Endodermal cell (in vitro differentiated cells): Measurements from ENCODE around the gene AP1G2. TPM values are rescaled to one million over a fixed set of nuclear protein-coding genes. Genes with fewer than 3 reads are reported as not detected.
"Not testable (repeated sequence)": the region's sequence is repeated elsewhere in the genome, so short reads cannot be mapped to it uniquely, and the experiment has no call there.

Experiments used
- DNase-seq: peaks from one replicate; pipeline ENCODE4 v3.0.0-alpha.2; 2017
- H3K27ac ChIP-seq: 2 replicates; pipeline ENCODE4 v1.5.1; 2013; ENCODE audit warnings: mild to moderate bottlenecking, low read depth, low read length, moderate library complexity
- H3K27me3 ChIP-seq: 2 replicates; pipeline ENCODE4 v1.6.1; 2013; ENCODE audit warnings: mild to moderate bottlenecking, low read length, moderate library complexity; ENCODE audit not compliant: insufficient read depth, control insufficient read depth, poor library complexity, severe bottlenecking
- H3K36me3 ChIP-seq: 2 replicates; pipeline ENCODE4 v1.7.0; 2013; ENCODE audit warnings: mild to moderate bottlenecking, low read length, moderate library complexity; ENCODE audit not compliant: control insufficient read depth, insufficient read depth
- H3K4me1 ChIP-seq: one replicate; pipeline ENCODE4 v1.7.0; 2013; ENCODE audit warnings: low read length; ENCODE audit not compliant: control insufficient read depth, insufficient read depth
- H3K4me3 ChIP-seq: 2 replicates; pipeline ENCODE4 v1.5.1; 2013; ENCODE audit warnings: mild to moderate bottlenecking, low read length, moderate library complexity
- H3K9ac ChIP-seq: 2 replicates; pipeline ENCODE4 v1.6.1; 2013; ENCODE audit warnings: mild to moderate bottlenecking, low read length, moderate library complexity; ENCODE audit not compliant: poor library complexity, severe bottlenecking; ENCODE audit errors: extremely low read depth
- H3K9me3 ChIP-seq: 2 replicates; pipeline ENCODE4 v1.6.1; 2013; ENCODE audit warnings: mild to moderate bottlenecking, low read length, moderate library complexity; ENCODE audit not compliant: control insufficient read depth
- H3K27ac Mint-ChIP-seq: 2 replicates; pipeline ENCODE4 v1.8.0; 2020; ENCODE audit warnings: mixed read lengths
- H3K27me3 Mint-ChIP-seq: 2 replicates; pipeline ENCODE4 v1.8.0; 2021; ENCODE audit warnings: mild to moderate bottlenecking, mixed read lengths; ENCODE audit not compliant: insufficient read depth
- H3K36me3 Mint-ChIP-seq: 2 replicates; pipeline ENCODE4 v1.8.0; 2020; ENCODE audit warnings: low read depth, mixed read lengths
- H3K4me1 Mint-ChIP-seq: 2 replicates; pipeline ENCODE4 v1.8.0; 2020; ENCODE audit warnings: mixed read lengths
- H3K4me3 Mint-ChIP-seq: 2 replicates; pipeline ENCODE4 v1.8.0; 2020; ENCODE audit warnings: mild to moderate bottlenecking, moderate library complexity, mixed read lengths
- H3K9me3 Mint-ChIP-seq: 2 replicates; pipeline ENCODE4 v1.8.0; 2020; ENCODE audit warnings: mild to moderate bottlenecking, mixed read lengths
- WGBS, 2 experiments: methylation state at CpG; one replicate each; pipeline versions ENCODE4 v1.1.5 to v1.1.7; 2013; ENCODE audit warnings: missing lambda C conversion rate in 2 of 2, mixed read lengths in 1 of 2; ENCODE audit not compliant: insufficient coverage in 1 of 2, insufficient read length in 1 of 2; 5-methylcytosine and 5-hydroxymethylcytosine counted together
- total RNA-seq, 2 donors: library from RNA; stranded (reverse); fragmentation: NEBNext Ultra II Directional in 1 of 2; extraction: Animal tissue kit (Norgen Biotek cat#: 25700) in 1 of 2; gene quantifications; 2 replicates in 1 of 2; 3 replicates in 1 of 2; pipeline ENCODE4 v1.2.1, GENCODE V29; 2021
- TF ChIP-seq, protein P1 (sequence below): fragments of 200-600 bp; sonication (generic); conservative IDR thresholded peaks from 2 replicates; pipeline ENCODE4 v1.5.0; 2021; ENCODE audit warnings: antibody characterized with exemption, mild to moderate bottlenecking

AP1G2 gene
- total RNA-seq, 2 donors from 2014 or later = 203 to 209 TPM

DNA sequence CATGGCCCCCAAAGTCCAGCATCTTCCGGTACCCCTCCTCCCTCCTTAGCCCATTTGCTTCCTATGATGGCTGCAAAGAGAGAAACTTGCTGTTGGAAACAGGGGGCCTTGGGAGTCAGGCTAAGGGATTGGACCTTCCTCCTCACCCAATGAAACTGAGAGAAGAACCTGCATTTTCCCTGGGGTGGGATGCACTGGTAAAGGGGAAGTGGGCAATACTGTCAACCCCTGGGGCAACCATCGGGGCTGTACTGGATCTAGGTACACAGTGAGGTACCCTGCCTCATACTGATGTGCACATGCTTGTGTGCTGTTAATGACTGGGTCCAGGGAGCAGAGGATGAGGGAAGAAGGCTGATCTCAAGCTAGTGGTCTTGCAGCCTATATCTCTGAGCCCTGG, 22.0 kb upstream of the AP1G2 start:
- H3K36me3 ChIP-seq = no peaks in the 10 kb centered on the region
- H3K4me1 Mint-ChIP-seq = peaks cover 6% of the 10 kb centered on the region
- WGBS, 2 experiments = 97% methylated on average over 2 of the region's 2 CpGs; no CpG with 5 or more reads in 1 of the 2 experiments

DNA sequence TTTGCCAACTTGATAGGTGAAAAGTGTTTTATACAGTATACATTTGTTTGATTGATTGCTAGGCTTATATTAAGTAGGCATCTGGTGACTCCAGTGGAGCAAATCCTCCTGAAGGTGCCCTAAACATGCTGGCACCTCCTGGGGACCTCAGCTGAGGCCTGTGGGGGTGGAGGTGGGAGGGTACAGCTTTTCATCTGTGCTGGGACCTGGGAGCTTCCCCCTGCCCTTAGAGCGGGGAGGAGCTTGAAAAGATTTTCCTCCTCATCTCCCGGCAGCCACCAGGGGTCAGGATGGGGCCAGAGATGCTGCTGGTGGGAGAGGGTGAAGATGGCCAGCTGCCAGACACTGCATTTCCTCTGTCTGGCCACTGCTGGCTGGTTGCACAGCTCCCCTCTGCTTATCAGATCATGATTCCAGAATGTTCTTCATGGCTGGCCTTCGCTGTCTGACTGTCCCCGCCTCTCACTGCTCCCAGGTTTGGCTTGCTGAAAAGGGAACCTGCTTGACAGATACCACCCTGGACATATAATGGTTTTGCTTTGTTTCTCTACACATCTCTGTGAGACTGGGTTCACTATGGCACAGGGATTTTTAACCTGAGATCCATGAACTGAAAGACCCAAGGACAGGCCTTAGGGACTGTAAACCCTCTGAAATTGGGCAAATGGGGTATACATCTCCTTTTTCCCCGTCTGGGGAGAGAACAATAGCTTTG, 21.4 kb upstream of the AP1G2 start:
- peaks cover 17% of the 10 kb centered on the region for H3K27me3 Mint-ChIP-seq
- no peak overlapping the region for H3K27ac ChIP-seq
- H3K4me1 Mint-ChIP-seq = peaks cover 6% of the 10 kb centered on the region
- H3K36me3 Mint-ChIP-seq = no peaks in the 10 kb centered on the region
- H3K4me3 Mint-ChIP-seq = no peak overlapping the region
- no peaks in the 10 kb centered on the region for H3K36me3 ChIP-seq
- TF ChIP-seq, protein P1, sequence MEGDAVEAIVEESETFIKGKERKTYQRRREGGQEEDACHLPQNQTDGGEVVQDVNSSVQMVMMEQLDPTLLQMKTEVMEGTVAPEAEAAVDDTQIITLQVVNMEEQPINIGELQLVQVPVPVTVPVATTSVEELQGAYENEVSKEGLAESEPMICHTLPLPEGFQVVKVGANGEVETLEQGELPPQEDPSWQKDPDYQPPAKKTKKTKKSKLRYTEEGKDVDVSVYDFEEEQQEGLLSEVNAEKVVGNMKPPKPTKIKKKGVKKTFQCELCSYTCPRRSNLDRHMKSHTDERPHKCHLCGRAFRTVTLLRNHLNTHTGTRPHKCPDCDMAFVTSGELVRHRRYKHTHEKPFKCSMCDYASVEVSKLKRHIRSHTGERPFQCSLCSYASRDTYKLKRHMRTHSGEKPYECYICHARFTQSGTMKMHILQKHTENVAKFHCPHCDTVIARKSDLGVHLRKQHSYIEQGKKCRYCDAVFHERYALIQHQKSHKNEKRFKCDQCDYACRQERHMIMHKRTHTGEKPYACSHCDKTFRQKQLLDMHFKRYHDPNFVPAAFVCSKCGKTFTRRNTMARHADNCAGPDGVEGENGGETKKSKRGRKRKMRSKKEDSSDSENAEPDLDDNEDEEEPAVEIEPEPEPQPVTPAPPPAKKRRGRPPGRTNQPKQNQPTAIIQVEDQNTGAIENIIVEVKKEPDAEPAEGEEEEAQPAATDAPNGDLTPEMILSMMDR = peak; percentile 91
- H3K9ac ChIP-seq = no peak overlapping the region
- H3K4me3 ChIP-seq = no peak overlapping the region
- peaks cover 13% of the 10 kb centered on the region for H3K9me3 Mint-ChIP-seq
- peak; percentile 96 for DNase-seq
- H3K4me1 ChIP-seq = no peaks in the 10 kb centered on the region
- H3K27me3 ChIP-seq = no peaks in the 10 kb centered on the region
- H3K9me3 ChIP-seq = peaks cover 5% of the 10 kb centered on the region
- 7 to 21% methylated on average over 3 to 5 of the region's 5 CpGs for WGBS, 2 experiments
- no peak overlapping the region for H3K27ac Mint-ChIP-seq

More for the DNA sequence above, 22.0 kb upstream of the AP1G2 start:
- TF ChIP-seq, protein P1 = no peak
- H3K9me3 ChIP-seq = peaks cover 5% of the 10 kb centered on the region
- H3K9me3 Mint-ChIP-seq = peaks cover 9% of the 10 kb centered on the region
- no peak overlapping the region for H3K4me3 Mint-ChIP-seq
- H3K27me3 ChIP-seq = no peaks in the 10 kb centered on the region
- H3K9ac ChIP-seq = no peak overlapping the region
- H3K4me3 ChIP-seq = no peak overlapping the region
- H3K27me3 Mint-ChIP-seq = peaks cover 18% of the 10 kb centered on the region
- H3K27ac Mint-ChIP-seq = no peak overlapping the region
- no peak overlapping the region for H3K27ac ChIP-seq
- DNase-seq = no peak
- no peaks in the 10 kb centered on the region for H3K36me3 Mint-ChIP-seq
- H3K4me1 ChIP-seq = no peaks in the 10 kb centered on the region

DNA sequence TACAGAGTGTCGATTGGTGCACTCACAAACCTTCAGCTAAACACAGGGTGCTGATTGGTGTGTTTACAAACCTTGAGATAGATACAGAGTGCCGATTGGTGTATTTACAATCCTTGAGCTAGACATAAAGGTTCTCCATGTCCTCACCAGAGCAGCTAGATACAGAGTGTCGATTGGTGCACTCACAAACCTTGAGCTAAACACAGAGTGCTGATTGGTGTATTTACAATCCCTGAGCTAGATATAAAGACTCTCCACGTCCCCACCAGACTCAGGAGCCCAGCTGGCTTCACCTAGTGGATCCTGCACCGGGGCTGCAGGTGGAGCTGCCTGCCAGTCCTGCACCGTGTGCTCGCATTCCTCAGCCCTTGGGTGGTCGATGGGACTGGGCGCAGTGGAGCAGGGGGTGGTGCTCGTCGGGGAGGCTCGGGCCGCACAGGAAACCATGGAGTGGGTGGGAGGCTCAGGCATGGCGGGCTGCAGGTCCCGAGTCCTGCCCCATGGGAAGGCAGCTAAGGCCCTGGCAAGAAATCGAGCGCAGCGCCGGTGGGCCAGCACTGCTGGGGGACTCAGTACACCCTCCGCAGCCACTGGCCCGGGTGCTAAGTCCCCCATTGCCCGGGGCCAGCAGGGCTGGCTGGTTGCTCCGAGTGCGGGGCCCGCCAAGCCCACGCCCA, 17.1 kb upstream of the AP1G2 start:
- H3K27me3 Mint-ChIP-seq = peaks cover 44% of the 10 kb centered on the region
- not testable (repeated sequence) for H3K36me3 ChIP-seq, H3K4me1 ChIP-seq, H3K4me1 Mint-ChIP-seq, H3K9me3 ChIP-seq, H3K27ac Mint-ChIP-seq, H3K4me3 ChIP-seq, H3K27ac ChIP-seq, H3K36me3 Mint-ChIP-seq, DNase-seq, H3K27me3 ChIP-seq, H3K4me3 Mint-ChIP-seq, H3K9ac ChIP-seq
- H3K9me3 Mint-ChIP-seq = peaks cover 14% of the 10 kb centered on the region
- 94 to 100% methylated on average over 2 to 24 of the region's 26 CpGs for WGBS, 2 experiments

DNA sequence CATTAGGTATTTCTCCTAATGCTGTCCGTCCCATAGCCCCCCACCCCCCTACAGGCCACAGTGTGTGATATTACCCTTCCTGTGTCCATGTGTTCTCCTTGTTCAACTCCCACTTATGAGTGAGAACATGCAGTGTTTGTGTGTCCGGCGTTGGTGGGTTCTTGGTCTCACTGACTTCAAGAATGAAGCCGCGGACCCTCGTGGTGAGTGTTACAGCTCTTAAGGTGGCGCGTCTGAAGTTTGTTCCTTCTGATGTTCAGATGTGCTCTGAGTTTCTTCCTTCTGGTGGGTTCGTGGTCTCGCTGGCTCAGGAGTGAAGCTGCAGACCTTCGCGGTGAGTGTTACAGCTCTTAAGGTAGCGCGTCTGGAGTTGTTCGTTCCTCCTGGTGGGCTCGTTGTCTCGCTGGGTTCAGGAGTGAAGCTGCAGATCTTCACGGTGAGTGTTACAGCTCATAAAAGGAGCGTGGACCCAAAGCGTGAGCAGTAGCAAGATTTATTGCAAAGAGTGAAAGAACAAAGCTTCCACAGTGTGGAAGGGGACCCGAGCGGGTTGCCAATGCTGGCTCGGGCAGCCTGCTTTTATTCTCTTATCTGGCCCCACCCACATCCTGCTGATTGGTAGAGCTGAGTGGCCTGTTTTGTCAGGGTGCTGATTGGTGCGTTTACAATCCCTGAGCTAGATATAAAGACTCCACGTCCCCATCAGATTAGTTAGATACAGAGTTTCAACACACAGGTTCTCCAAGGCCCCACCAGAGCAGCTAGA, 16.4 kb upstream of the AP1G2 start:
- Mint-ChIP-seq H3K9me3 (peaks cover 14% of the 10 kb centered on the region), H3K27me3 (peaks cover 51% of the 10 kb centered on the region)
- H3K4me1 Mint-ChIP-seq, H3K9ac ChIP-seq, H3K4me3 Mint-ChIP-seq, H3K36me3 Mint-ChIP-seq, H3K36me3 ChIP-seq, H3K27ac Mint-ChIP-seq, H3K27ac ChIP-seq, H3K9me3 ChIP-seq, H3K4me1 ChIP-seq, H3K4me3 ChIP-seq, H3K27me3 ChIP-seq: not testable (repeated sequence)
- DNase-seq = peak; percentile 26
- WGBS, 2 experiments = 95 to 97% methylated on average over 21 to 22 of the region's 25 CpGs
